Daoy (cell line): ENCODE measurements around the gene KCNQ1. TPM values are rescaled to one million over a fixed set of nuclear protein-coding genes. Genes with fewer than 3 reads are reported as not detected.

ENCODE experiments used
- DNase-seq: peaks from one replicate; pipeline ENCODE4 v3.0.0-alpha.2; 2015; ENCODE audit warnings: low read depth
- total RNA-seq: library from RNA; depleted of rRNA; stranded (reverse); fragments of >200 nt; shearing (Covaris generic); gene quantifications from 2 replicates; pipeline ENCODE4 v1.2.3, GENCODE V29; 2014

Gene KCNQ1
- total RNA-seq, 1 experiment from 2014 or later = not detected

- no peak for DNase-seq
Observed at GRCh38 chr11:2508793-2509192, 64.0 kb downstream of the KCNQ1 start.

- no peak for DNase-seq
Observed at GRCh38 chr11:2509481-2510001, 64.7 kb downstream of the KCNQ1 start.

- no peak for DNase-seq
Observed at GRCh38 chr11:2510626-2511402, 66.0 kb downstream of the KCNQ1 start.

DNA sequence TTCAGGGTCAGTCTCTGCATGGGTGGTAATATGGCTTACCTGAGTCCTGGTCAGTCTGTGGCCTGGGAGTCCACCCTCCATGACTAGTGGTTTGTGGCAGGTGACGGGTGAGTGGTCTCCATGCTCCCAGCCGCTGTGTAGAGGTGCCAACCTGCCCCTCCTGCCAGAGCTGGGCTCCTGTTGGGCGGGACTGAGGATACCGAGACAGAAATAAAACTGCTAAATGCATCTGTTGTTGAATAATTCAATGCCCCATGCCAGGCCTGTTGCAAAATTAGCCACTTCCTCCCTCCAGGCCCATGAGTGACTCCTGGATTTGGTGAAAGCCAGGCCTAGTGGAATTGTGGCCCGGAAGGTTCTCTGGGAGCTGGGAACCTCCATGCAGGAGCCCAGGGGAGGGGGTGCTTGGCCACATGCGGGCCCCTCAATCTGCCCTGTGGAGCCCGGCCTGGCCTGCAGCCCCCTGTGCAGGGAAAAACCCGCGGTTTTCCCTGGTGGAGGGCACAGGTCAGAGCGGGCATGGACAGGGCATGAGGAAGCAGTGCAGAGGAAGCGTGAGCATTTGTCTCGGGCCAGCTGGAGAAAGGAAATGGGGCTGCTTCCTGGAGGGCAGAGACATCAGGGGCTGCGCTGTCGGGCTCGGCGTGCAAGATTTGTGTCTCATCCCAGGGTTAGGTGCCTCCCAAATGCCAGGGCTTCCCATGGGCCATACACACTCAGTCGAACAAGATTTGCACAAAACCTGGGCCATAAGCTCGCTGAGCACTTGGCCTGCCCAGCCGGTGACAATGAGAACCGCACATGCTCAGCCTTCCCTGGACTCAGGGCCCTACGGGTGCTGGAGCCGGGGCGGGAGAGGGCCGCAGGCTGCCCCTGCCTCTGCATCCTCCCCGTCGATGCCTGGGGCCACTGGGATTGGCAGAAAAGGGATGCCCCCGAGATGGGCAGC is 66.9 kb downstream of the KCNQ1 start:
- no peak for DNase-seq

DNA sequence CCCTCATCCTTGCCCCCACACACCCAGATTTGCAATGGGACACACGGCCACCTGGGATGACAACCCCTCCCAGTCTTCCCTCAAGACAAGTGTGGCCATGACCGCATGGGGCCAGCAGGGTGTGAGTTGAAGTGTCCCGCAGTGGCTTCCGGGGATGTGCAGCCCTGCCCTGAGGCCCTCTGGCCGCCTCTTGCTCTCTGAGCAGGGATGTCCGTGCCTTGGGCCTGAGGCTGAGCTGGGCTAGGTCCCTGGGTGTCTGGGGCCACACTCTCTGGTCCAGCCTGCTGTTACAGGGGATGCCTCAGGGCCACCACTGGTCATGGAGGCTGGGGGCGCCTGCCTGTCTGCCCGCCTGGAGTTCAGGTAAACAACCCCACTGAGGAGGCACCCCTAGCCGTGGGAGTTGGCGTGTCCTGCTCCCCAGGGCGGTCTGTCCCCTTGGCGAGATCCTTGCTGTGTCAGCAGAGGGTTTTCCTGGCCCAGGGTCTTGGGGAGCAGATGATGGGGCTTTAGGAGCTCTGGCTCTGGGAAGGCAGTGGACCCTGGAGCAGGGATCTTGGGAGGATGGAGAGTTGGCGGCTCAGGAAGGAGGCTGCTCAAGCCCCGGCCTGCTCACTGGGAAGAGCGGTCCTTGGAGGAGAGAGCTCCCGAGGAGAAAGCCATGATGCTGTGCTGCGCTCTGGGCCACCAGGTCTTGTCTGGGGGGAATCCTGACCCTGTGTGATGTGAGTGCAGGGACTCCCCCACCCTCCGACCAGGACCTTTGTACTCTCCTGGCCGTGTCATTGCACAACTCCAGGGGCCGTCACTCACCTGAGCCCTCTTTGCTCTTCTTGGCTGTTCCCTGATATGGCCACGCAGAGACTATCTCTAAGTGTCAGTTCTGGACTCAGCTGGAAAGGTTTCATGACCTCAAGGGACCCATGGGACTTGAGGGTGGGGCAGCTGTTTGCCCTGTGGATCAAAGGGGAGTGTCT is 67.9 kb downstream of the KCNQ1 start:
- DNase-seq = no peak

DNA sequence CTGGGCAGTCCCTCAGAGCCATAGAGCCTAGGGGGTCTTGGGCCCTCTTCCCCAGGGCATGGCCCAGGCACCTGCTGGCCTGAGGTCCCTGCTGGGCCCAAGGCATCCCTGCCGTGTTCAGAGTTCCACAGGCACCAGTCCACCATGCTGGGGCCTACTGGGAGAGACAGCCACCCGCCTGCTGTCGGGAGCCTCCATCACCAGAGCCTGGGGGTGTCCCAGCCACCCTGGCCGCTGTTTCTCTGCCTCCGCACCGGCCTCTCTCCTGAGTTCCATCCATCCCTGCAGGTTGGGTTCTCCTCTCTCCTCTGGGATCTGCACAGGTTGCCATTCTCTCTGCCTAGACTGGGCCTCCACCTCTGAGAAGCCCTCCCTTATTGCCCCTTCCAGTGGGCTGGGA is 68.6 kb downstream of the KCNQ1 start:
- no peak for DNase-seq

DNA sequence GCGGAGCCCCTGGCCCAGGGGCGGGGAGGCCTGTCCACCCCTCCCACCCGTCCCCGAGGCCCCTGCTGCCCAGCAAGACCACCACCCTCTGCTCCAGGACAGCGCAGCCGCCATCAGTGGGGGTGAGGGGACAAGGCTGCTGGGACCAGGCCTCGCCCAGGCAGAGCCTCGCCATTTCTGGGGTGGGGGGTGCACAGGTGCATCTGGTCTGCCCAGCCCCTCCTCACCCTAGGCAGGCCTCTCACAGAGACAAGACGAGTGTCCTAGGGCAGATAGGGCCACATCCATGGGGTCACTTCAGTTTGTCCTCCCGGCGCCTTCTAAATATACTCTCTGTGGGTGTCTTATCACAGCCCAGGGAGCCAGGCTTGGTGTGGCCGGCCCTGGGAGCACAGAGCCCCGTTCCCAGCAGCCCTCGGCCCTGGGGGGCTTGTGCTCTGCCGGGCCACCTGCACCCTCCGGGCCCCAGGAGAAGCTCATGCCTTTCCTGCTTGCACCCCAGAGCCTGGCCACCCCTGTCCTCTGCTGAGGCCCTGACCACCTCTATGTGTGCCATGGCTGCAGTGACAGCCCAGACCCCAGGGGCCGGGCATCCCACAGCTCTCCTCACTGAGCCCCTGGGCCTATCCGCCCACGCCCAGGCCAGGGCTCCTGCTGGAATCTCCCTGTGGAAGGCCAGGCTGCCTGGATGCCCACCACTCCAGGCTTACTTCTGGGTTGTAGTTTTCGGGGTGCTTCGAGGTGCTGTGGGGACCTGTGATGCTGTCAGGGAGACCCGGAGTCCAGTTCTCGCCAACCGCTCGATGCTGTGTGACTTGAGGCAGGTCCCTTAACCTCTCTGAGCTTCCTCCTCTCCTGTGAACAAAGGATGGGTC is 70.8 kb downstream of the KCNQ1 start:
- peak; percentile 0 for DNase-seq

GRCh38 chr11:2516276-2517015 is 71.6 kb downstream of the KCNQ1 start:
- peak; percentile 0 for DNase-seq

- DNase-seq = peak; percentile 2
Observed at GRCh38 chr11:2517016-2517385, 72.2 kb downstream of the KCNQ1 start.

GRCh38 chr11:2517386-2518064 is 72.7 kb downstream of the KCNQ1 start:
- peak; percentile 0 for DNase-seq

- DNase-seq = peak; percentile 0
Observed at GRCh38 chr11:2518111-2518982, 73.5 kb downstream of the KCNQ1 start.

DNA sequence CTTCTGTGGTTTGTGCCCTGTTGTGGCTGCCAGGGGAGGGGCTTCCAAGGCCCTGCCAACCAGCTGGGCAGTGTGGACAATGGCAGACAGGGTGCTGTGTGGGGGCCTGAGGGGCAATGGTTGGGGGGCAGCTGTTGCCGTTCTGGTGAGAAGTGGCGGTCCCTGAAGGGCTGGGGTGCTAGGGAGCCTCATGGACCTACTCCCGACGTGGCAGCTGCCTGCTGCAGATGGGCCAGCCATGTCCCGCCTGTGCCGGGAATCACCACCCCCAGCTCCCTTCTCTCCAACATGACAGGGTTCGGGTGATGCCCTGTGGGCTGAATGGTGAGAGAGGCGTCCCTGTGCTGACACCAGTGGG is 74.2 kb downstream of the KCNQ1 start:
- DNase-seq = peak; percentile 1

DNA sequence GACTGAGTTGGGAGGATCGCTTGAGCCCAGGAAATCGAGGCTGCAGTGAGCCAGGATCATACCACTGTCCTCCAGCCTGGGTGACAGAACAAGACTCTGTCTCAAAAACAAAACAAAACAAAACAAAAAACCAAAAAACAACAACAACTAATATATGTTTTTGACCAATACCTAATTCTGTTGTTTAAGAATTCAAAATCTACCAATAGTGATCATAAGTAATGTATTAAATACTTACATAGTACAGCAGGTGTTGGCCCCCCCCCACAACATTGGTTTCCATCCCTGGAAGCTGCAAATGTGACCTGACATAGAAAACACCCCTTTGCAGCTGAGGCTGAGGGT is 74.7 kb downstream of the KCNQ1 start:
- no peak for DNase-seq

GRCh38 chr11:2519862-2520735 is 75.3 kb downstream of the KCNQ1 start:
- DNase-seq = peak; percentile 1

GRCh38 chr11:2520736-2521035 is 75.9 kb downstream of the KCNQ1 start:
- no peak for DNase-seq

DNA sequence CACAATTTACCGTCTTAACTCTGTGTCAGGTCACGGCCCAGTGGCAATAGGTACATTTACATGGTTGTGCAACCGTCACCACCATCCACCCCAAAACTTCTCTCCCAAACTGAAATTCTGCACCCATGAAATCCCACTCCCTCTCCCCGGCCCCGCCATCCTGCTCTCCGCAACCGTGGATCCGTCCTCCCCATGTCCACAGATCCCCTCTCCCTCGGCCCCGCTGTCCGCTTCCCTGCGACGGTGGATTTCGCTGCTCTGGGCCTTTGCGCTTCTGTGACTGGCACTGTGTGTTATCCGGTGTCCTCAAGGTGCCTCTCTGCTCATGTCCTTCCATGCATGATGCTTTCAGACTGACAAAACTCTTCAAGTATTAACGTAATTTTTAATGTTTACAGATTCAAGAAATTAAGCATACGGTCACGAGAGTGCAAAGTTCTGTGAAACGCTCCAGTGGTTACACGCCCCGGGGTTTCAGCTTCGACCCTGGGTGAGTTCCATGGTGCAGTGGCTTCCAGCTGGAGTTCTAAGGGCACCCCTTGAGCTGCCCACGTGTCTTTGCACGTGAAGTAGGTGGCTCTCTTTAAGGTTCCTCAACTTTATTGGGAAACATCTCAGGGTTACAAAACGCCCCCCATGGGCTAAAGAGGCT is 76.4 kb downstream of the KCNQ1 start:
- DNase-seq = peak; percentile 0
